Lower lobe of right lung (tissue), 2 donors: ENCODE results near the gene EML3. TPM values are rescaled to one million over a fixed set of nuclear protein-coding genes. Genes with fewer than 3 reads are reported as not detected.

Experiments
- ATAC-seq, 2 donors: fragments of 200-7000 bp; cut with Tn5 transposase; one replicate each; pipeline ENCODE4 v1.9.1; 2020 to 2022; ENCODE audit warnings: mild to moderate bottlenecking in 2 of 2, moderate library complexity in 2 of 2
- DNase-seq: peaks from one replicate; pipeline ENCODE4 v3.0.0-alpha.2; 2020
- H3K27ac ChIP-seq: fragments of 200-600 bp; one replicate; pipeline ENCODE4 v1.8.0; 2022
- H3K27me3 ChIP-seq: fragments of 200-600 bp; one replicate; pipeline ENCODE4 v1.8.0; 2022; ENCODE audit warnings: low read depth
- H3K36me3 ChIP-seq: fragments of 200-600 bp; one replicate; pipeline ENCODE4 v1.8.0; 2022; ENCODE audit warnings: mild to moderate bottlenecking
- H3K4me1 ChIP-seq: fragments of 200-600 bp; one replicate; pipeline ENCODE4 v1.8.0; 2022
- H3K4me3 ChIP-seq: fragments of 200-600 bp; one replicate; pipeline ENCODE4 v1.8.0; 2022; ENCODE audit warnings: mild to moderate bottlenecking
- H3K9me3 ChIP-seq: fragments of 200-600 bp; one replicate; pipeline ENCODE4 v1.8.0; 2022
- intact Hi-C: fragments of 100-400 bp; cut with DNase I; formaldehyde crosslinking; loops from one replicate; pipeline ENCODE4 v1.11.0; 2022
- total RNA-seq: library from RNA; stranded (reverse); fragmentation: NEBNext Ultra II Directional; extraction: Animal tissue kit (Norgen Biotek cat#: 25700); gene quantifications from one replicate; pipeline ENCODE4 v1.2.1, GENCODE V29; 2021
- TF ChIP-seq, protein P1 (sequence below): fragments of 200-600 bp; IDR thresholded peaks from one replicate; pipeline ENCODE4 v1.8.0; 2022; ENCODE audit warnings: antibody characterized with exemption, mild to moderate bottlenecking
- donor health status: DM: no; HTN: yes; CAD: no; lungs with severe emphysema.

EML3 gene
- total RNA-seq, 1 donor from 2014 or later: 69.3 TPM

DNA sequence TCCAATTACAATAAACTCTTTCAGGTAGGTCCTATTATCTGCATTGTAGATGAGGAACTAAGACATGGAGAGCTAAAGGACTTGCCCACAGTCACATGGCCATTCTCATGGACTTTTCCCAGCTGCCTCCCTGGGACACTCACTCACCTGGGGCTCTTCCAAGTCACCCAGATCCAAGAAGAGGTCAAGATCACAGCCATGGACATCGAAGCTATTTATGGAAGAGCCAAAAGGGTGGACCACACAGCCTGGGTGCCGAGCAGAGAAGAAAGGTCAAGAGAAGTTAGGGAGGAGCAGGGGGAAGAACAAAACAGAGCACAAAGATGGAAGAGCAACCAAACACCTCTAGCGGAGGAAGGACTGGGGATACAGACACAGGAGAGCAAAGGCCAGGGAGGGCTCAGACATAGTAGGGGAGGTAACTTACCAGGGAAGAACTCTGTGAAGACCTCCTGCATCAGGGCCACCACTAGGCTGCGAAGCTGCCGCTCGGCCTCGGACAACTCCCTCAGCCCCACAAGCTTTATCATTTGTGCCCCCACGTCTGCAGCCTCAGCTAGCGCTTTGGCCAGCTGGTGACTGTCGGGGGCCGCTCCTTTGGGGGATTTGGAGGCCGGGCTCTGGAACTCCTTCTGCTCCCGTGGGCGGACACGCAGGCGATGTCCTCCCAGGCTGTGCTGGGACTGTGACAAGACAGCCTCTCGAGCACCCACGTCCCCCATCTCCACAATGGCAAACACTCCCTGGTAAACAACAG, 31.4 kb downstream of the EML3 start:
- Histone ChIP-seq H3K4me3 (no peak overlapping the region), H3K27ac (no peak overlapping the region), H3K4me1 (peaks cover 11% of the 10 kb centered on the region), H3K36me3 (peaks cover 90% of the 10 kb centered on the region), H3K27me3 (no peaks in the 10 kb centered on the region), H3K9me3 (no peaks in the 10 kb centered on the region)
- intact Hi-C loops: no loop called here
- TF ChIP-seq, protein P1, sequence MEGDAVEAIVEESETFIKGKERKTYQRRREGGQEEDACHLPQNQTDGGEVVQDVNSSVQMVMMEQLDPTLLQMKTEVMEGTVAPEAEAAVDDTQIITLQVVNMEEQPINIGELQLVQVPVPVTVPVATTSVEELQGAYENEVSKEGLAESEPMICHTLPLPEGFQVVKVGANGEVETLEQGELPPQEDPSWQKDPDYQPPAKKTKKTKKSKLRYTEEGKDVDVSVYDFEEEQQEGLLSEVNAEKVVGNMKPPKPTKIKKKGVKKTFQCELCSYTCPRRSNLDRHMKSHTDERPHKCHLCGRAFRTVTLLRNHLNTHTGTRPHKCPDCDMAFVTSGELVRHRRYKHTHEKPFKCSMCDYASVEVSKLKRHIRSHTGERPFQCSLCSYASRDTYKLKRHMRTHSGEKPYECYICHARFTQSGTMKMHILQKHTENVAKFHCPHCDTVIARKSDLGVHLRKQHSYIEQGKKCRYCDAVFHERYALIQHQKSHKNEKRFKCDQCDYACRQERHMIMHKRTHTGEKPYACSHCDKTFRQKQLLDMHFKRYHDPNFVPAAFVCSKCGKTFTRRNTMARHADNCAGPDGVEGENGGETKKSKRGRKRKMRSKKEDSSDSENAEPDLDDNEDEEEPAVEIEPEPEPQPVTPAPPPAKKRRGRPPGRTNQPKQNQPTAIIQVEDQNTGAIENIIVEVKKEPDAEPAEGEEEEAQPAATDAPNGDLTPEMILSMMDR: no peak
- no peak for DNase-seq
- ATAC-seq: no peak

DNA sequence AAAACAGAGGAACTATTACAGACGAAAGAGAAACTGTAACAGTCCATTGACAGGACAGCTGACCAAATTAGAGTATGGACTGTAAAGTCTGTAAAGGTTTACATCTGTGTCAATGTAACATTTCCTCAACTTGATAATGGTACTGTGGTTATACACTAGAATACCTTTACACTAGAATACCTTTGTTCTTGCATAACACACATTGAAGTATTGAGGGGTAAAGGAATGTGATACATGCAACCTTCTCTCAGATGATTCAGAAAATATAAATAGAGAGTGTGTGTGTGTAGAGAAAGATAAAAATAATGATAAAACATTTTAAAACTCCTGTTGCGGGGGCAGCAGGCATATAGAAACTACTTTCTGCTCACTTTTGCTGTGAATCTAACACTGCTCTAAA, 33.3 kb downstream of the EML3 start:
- DNase-seq: no peak
- no peaks in the 10 kb centered on the region for H3K9me3 ChIP-seq
- H3K4me3 ChIP-seq: no peak overlapping the region
- ATAC-seq: no peak
- H3K36me3 ChIP-seq: peaks cover 78% of the 10 kb centered on the region
- H3K27me3 ChIP-seq: no peaks in the 10 kb centered on the region
- TF ChIP-seq, protein P1: no peak
- intact Hi-C loops: no loop called here
- no peak overlapping the region for H3K27ac ChIP-seq
- H3K4me1 ChIP-seq: peaks cover 30% of the 10 kb centered on the region

DNA sequence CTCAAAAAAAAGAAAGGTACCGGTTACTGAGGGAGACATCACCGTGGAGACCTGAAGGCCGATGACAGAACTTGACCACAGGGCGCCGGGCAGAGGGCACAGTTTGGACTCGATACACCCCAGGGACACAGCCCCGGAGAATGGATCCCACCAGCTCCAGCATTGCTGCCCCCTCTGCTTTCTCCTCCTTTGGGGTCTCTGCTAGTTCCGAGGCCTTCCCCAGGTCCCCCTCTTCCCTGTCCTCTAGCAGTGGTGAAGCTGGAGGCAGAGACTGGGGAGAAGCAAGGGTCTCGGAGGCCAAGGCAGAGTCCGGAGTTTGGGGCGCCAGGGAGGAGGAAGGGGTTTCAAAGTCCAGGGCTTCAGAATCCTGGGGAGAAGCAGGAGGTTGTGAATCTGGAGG, 34.0 kb downstream of the EML3 start:
- ATAC-seq (no peak), DNase-seq (no peak)
- peak overlapping the region; percentile 86 for H3K27ac ChIP-seq
- no peaks in the 10 kb centered on the region for H3K27me3 ChIP-seq
- TF ChIP-seq, protein P1: no peak
- H3K4me3 ChIP-seq: no peak overlapping the region
- no peaks in the 10 kb centered on the region for H3K9me3 ChIP-seq
- H3K36me3 ChIP-seq: peaks cover 72% of the 10 kb centered on the region
- peaks cover 30% of the 10 kb centered on the region for H3K4me1 ChIP-seq
- intact Hi-C loops: no loop called here

DNA sequence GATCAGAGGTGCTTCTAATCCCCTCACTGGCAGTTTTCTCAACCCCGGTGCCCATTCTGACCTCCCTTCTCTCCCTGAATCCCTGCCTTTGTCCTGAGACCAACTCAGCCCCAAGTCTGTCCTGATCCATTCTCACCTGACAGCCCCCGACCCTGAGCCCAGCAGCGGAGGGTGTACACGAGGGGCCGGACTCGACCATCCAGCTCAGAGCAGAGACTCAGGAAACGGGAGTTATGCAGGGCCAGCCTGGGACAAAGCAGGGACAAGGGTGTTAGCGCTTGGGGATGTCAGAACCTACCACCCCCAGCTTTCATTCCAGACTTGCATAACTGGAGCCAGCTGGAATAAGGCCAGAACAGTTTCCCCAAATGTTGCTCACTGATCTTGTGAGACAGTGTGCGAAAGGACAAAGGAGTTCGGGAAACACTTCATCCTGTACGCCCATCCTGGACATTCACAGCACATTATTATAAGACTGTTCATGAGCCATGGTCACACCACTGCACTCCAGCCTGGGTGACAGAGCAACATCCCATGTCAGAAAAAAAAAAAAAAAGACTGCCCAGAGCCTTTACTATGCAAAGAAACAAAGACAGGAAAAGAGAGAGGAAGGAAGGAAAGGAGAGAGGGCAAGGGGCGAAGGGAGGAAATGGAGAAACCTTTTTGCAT, 35.4 kb downstream of the EML3 start:
- H3K27ac ChIP-seq: peak overlapping the region; percentile 86
- intact Hi-C loops: no loop called here
- no peaks in the 10 kb centered on the region for H3K27me3 ChIP-seq
- TF ChIP-seq, protein P1: no peak
- no peak overlapping the region for H3K4me3 ChIP-seq
- no peaks in the 10 kb centered on the region for H3K9me3 ChIP-seq
- H3K4me1 ChIP-seq: peaks cover 39% of the 10 kb centered on the region
- no peak for DNase-seq
- no peak for ATAC-seq
- H3K36me3 ChIP-seq: peaks cover 72% of the 10 kb centered on the region

DNA sequence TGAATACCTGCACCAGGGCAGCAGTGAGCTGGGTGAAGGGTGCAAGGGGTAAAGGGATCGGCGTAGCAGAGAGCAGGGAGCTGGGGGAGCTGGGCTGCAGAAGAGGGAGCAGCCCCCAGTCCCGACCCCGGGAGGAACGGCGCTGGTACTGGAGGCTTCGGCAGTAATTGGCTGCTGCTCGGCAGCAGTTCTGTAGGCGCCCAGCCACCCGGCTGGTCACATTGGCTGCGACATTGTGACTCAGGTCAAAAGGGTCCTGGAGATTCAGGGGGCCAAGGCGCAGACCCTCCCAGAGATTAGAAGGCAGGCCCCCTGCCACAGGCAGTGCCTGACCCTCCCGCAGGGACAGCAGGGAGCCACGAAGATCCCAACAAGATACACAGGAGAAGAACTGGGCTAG, 36.7 kb downstream of the EML3 start:
- peaks cover 72% of the 10 kb centered on the region for H3K36me3 ChIP-seq
- peaks cover 52% of the 10 kb centered on the region for H3K4me1 ChIP-seq
- peak overlapping the region; percentile 86 for H3K27ac ChIP-seq
- intact Hi-C loops: no loop called here
- no peak overlapping the region for H3K4me3 ChIP-seq
- TF ChIP-seq, protein P1: no peak
- H3K9me3 ChIP-seq: no peaks in the 10 kb centered on the region
- no peak for ATAC-seq
- H3K27me3 ChIP-seq: no peaks in the 10 kb centered on the region
- DNase-seq: no peak
